ENCODE data around the gene RPP25L. TPM values are rescaled to one million over a fixed set of nuclear protein-coding genes. Genes with fewer than 3 reads are reported as not detected.

RPP25L gene
- polyA plus RNA-seq, 1 experiment, result 38.8 TPM

DNA sequence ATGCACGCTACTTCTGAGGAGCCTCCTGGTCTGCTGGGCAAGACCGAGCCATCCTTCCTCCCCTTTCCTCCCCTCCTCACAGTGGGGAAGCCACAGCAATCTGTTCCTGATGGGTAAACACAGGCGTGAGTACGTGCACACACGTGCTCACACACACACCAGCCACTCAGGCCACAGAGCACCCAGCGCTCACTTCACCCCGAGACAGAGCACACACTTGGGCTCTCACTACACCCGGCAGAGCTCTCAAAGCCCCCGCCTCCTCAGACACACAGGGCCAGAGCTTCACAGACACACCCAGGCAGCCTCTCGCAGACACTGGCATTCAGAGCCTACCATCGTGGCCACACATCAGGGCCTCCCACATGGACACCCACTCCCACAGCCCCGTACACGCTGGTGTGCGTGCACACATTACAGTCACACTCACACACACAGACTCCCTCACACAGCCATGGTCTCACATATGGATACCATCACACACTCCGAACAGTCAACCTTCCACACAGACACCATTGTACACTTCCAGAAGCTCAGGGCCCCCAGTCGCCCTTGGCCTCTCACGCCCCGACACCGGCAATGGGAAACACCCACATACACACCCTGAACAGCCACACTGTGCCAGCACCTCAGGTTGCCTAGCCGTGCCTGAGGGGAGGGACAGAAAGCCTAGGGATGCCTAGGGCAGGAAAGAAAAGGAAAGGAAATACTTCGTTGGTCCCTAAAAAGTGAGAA, 35.9 kb downstream of the RPP25L start:
- H3K4me3 ChIP-seq (ENCODE audit: low read depth, low read length), result no peak overlapping the region
- H3K27me3 ChIP-seq (ENCODE audit: control insufficient read depth, insufficient read depth, low read length), result peaks cover 33% of the 10 kb centered on the region
- POLR2A ChIA-PET, result no interaction called here
- no peak for DNase-seq (ENCODE audit: low read depth)
- no peaks in the 10 kb centered on the region for H3K36me3 ChIP-seq (ENCODE audit: control insufficient read depth, insufficient read depth, low read length)
- TF ChIP-seq, protein P1, sequence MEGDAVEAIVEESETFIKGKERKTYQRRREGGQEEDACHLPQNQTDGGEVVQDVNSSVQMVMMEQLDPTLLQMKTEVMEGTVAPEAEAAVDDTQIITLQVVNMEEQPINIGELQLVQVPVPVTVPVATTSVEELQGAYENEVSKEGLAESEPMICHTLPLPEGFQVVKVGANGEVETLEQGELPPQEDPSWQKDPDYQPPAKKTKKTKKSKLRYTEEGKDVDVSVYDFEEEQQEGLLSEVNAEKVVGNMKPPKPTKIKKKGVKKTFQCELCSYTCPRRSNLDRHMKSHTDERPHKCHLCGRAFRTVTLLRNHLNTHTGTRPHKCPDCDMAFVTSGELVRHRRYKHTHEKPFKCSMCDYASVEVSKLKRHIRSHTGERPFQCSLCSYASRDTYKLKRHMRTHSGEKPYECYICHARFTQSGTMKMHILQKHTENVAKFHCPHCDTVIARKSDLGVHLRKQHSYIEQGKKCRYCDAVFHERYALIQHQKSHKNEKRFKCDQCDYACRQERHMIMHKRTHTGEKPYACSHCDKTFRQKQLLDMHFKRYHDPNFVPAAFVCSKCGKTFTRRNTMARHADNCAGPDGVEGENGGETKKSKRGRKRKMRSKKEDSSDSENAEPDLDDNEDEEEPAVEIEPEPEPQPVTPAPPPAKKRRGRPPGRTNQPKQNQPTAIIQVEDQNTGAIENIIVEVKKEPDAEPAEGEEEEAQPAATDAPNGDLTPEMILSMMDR (IDR thresholded peaks at IDR 0.05; ENCODE audit: insufficient read depth, low read depth, low read length), result no peak
- CTCF ChIA-PET, result interaction anchor here (0.8 to 2.0 kb wide), 5 partner anchors 16 to 172 kb away, joined by 4 to 6 read pairs (median 5); no protein-coding TSS in a partner anchor

DNA sequence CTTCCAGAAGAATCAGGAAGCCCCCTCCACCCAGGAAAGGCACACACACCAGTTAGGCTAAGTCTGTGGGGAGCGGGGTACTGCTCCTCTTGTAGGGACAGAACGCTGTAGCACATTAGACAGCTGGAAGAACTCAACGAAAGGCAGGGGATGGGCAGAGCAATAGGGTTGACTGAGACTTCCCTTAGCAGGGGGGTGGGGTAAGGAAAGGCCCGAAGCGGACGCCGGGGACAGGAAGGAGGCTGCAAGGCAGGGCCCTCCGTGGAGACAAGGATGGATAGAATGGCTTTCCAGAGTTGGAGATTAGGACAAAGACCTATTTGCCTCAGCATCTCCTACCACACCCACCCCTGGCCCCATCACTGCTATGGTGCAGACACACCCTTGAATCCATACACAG, 36.7 kb downstream of the RPP25L start:
- peaks cover 37% of the 10 kb centered on the region for H3K27me3 ChIP-seq (ENCODE audit: control insufficient read depth, insufficient read depth, low read length)
- no peaks in the 10 kb centered on the region for H3K36me3 ChIP-seq (ENCODE audit: control insufficient read depth, insufficient read depth, low read length)
- H3K4me3 ChIP-seq (ENCODE audit: low read depth, low read length), result no peak overlapping the region
- ChIA-PET CTCF (interaction anchor here (1.3 to 2.0 kb wide), 2 partner anchors 17 to 28 kb away, joined by 5 to 6 read pairs; no protein-coding TSS in a partner anchor), POLR2A (no interaction called here)
- TF ChIP-seq, protein P1 (IDR thresholded peaks at IDR 0.05; ENCODE audit: insufficient read depth, low read depth, low read length), result no peak
- no peak for DNase-seq (ENCODE audit: low read depth)

DNA sequence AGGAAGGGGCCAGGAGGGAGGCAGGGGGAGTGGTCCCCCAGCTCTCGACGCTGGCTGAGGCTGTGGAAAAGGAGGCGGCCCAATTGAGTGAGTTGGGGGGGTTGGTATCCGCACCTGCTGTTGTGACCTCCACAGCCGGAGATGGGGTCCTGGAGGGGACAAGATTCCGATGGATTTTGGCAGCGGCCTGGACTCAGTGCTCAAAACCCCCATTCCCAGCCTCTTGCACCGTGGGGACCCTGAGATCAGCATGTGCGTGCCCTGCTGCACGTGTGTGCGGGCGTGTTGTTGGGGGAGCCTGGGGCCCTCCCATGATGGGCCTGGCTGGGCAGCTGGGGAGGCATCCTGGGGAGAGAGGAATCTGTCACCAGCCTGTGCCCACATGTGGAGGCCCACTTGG, 37.3 kb downstream of the RPP25L start:
- no peak for DNase-seq (ENCODE audit: low read depth)
- no peaks in the 10 kb centered on the region for H3K36me3 ChIP-seq (ENCODE audit: control insufficient read depth, insufficient read depth, low read length)
- ChIA-PET POLR2A (no interaction called here), CTCF (no interaction called here)
- H3K27me3 ChIP-seq (ENCODE audit: control insufficient read depth, insufficient read depth, low read length), result peaks cover 38% of the 10 kb centered on the region
- no peak overlapping the region for H3K4me3 ChIP-seq (ENCODE audit: low read depth, low read length)
- TF ChIP-seq, protein P1 (IDR thresholded peaks at IDR 0.05; ENCODE audit: insufficient read depth, low read depth, low read length), result no peak

DNA sequence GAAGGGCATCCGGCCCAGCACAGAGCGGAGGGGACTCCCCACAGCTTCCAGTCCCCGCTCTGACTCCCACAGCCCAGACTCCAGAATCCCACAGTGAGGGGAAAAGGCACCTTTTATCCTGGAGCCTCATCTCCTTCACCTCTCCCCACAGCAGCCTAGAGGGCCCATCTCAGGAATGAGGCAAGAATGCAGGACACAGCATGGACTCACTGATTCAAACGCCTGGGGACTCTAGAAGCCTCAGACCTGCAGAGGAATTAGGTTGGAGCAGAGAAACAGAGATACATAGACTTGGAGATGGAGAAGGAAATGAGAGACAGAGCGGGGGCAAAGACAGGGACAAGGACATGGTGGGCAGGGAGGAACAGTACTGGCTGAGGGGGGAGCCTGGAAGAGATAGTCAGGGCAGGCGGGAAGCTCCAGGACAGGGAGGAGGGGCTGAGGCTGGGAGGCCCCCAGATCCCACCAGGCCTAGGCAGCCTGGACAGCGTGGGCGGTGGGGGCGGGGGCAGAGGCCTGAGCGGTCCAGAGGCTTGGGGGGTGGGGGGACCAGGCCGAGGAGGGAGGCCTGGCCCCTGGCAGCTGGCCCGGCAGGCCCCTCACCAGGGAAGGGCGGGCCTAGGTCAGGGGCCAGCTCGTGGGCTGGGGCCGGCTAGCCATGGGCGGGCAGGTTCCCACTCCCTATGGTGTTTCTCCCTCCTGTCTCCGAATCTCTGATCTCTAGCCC, 38.1 kb downstream of the RPP25L start:
- no peaks in the 10 kb centered on the region for H3K36me3 ChIP-seq (ENCODE audit: control insufficient read depth, insufficient read depth, low read length)
- ChIA-PET CTCF (interaction anchor here (0.8 kb wide), 1 partner anchor 26 kb away, joined by 3 read pairs; no protein-coding TSS in a partner anchor), POLR2A (no interaction called here)
- peaks cover 33% of the 10 kb centered on the region for H3K27me3 ChIP-seq (ENCODE audit: control insufficient read depth, insufficient read depth, low read length)
- H3K4me3 ChIP-seq (ENCODE audit: low read depth, low read length), result no peak overlapping the region
- TF ChIP-seq, protein P1 (IDR thresholded peaks at IDR 0.05; ENCODE audit: insufficient read depth, low read depth, low read length), result no peak
- DNase-seq (ENCODE audit: low read depth), result no peak

DNA sequence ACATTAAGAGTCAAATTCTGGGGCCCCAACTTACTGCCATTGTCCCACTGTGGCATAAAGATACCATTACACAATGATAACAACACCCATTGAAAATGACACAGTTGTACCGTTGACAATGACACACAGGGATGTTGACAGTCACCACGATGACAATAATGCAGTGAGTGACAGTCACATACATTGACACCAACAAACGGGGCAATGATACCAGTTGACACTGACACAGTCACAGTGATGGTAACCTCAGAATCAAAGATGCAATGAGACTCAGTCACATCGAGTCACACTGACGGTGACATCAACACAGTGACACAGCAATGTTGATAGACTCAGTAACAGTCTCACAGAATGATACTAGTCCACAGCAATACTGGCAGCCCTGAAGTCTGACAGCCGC, 39.3 kb downstream of the RPP25L start:
- Histone ChIP-seq H3K4me3 (ENCODE audit: low read depth, low read length) (no peak overlapping the region), H3K27me3 (ENCODE audit: control insufficient read depth, insufficient read depth, low read length) (peaks cover 31% of the 10 kb centered on the region), H3K36me3 (ENCODE audit: control insufficient read depth, insufficient read depth, low read length) (no peaks in the 10 kb centered on the region)
- CTCF ChIA-PET, result no interaction called here
- TF ChIP-seq, protein P1 (IDR thresholded peaks at IDR 0.05; ENCODE audit: insufficient read depth, low read depth, low read length), result no peak
- DNase-seq (ENCODE audit: low read depth), result no peak
- POLR2A ChIA-PET, result no interaction called here
